Measurements from ENCODE around the gene NEK7. TPM values are rescaled to one million over a fixed set of nuclear protein-coding genes. Genes with fewer than 3 reads are reported as not detected.

Gene NEK7
- total and polyA plus RNA-seq, 2 of the 8 experiments (the other 6 are each of a cell fraction or from before 2014, with no cell fraction given) = 5.1 to 10.0 TPM

DNA sequence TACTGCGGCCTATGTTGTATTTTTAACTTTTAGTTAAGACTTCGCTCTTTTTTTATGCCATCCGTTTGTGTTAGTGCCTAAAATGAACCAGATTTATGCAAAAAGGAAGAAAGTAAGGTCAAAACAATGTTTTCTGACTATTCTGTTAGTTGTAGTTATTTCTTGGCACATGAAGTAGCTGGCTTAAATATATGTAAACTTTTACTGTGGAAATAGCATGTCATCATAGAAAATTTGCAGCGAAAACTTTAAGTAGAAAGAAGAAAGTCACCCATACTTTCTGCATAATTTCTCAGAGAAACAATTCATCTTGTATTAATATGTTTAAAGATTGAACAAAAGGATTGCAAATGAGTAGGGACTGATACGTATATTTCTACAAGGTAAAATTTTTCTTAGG lies 106.4 kb downstream of the NEK7 start:
- H3K27ac ChIP-seq (ENCODE audit: low read depth, low read length) = no peak overlapping the region
- H3K23me2 ChIP-seq (ENCODE audit: low read depth, low read length) = no peaks in the 10 kb centered on the region
- no peaks in the 10 kb centered on the region for H3K9me3 ChIP-seq (ENCODE audit: insufficient read depth in 2 of 2, low read depth in 1 of 2, low read length in 1 of 2)
- no peak overlapping the region for H3K4me3 ChIP-seq (ENCODE audit: extremely low read depth in 1 of 4, insufficient read depth in 2 of 4, low read depth in 3 of 4, low read length in 4 of 4)
- FAIRE-seq (no peak), DNase-seq (ENCODE audit: low read depth in 1 of 2, low spot score in 2 of 2) (no peak)
- H2BK15ac ChIP-seq (ENCODE audit: low read length) = no peak overlapping the region
- ChIA-PET POLR2A (ENCODE audit: partially characterized antibody) (no interaction called here), CTCF (ENCODE audit: partially characterized antibody) (interaction anchor here (2.5 kb wide), 1 partner anchor 10 kb away, joined by 12 read pairs; no protein-coding TSS in a partner anchor)
- H3K36me3 ChIP-seq (ENCODE audit: control insufficient read depth in 2 of 4, insufficient read depth in 4 of 4, low read length in 3 of 4) = no peaks in the 10 kb centered on the region
- no peak overlapping the region for H3K56ac ChIP-seq (replicated peaks; ENCODE audit: insufficient read length, low read depth, low read length)
- no peak overlapping the region for H2BK12ac ChIP-seq (ENCODE audit: low read depth, low read length)
- no peak overlapping the region for H3K4me2 ChIP-seq (ENCODE audit: insufficient read depth in 1 of 2, low read depth in 2 of 2, low read length in 2 of 2)
- H4K8ac ChIP-seq (ENCODE audit: extremely low read depth, insufficient read depth, low read length) = no peak overlapping the region
- H3K79me1 ChIP-seq (ENCODE audit: low read depth, low read length) = no peaks in the 10 kb centered on the region
- H3K9ac ChIP-seq (replicated peaks in 1 of 4; ENCODE audit: extremely low read depth in 1 of 4, low read depth in 3 of 4, low read length in 3 of 4) = peak overlapping the region in 1 of 4 experiments; percentile 8; a peak in 1 of 7 replicates
- H3K14ac ChIP-seq (ENCODE audit: insufficient read length) = no peak overlapping the region
- H2BK5ac ChIP-seq (ENCODE audit: low read depth, low read length) = no peak overlapping the region
- no peak overlapping the region for H3K23ac ChIP-seq (ENCODE audit: insufficient read length)
- H3K27me3 ChIP-seq (replicated peaks in 1 of 4; ENCODE audit: control insufficient read depth in 3 of 4, extremely low read depth in 1 of 4, insufficient read depth in 3 of 4, low read length in 3 of 4) = no peaks in the 10 kb centered on the region
- H4K20me1 ChIP-seq (replicated peaks in 1 of 2; ENCODE audit: control insufficient read depth in 1 of 2, insufficient read depth in 2 of 2, low read length in 2 of 2) = no peaks in the 10 kb centered on the region
- H4K91ac ChIP-seq (replicated peaks; ENCODE audit: insufficient read length, low read length) = no peak overlapping the region
- no peak overlapping the region for H2AFZ ChIP-seq (ENCODE audit: low read length)
- no peak overlapping the region for H3K4ac ChIP-seq (replicated peaks; ENCODE audit: insufficient read length, low read depth, low read length)
- no peaks in the 10 kb centered on the region for H3K4me1 ChIP-seq (replicated peaks in 1 of 4; ENCODE audit: control insufficient read depth in 3 of 4, insufficient read depth in 4 of 4, low read length in 3 of 4)
- H2BK20ac ChIP-seq (ENCODE audit: low read length) = no peak overlapping the region
- TF ChIP-seq CEBPB (IDR thresholded peaks at IDR 0.05; ENCODE audit: low read depth, low read length) (no peak), POLR2A (IDR thresholded peaks at IDR 0.05; ENCODE audit: control extremely low read depth in 1 of 2, low read depth in 2 of 2, low read length in 2 of 2) (no peak), TBP (IDR thresholded peaks at IDR 0.05; ENCODE audit: low read depth, low read length) (no peak), SP2 (IDR thresholded peaks at IDR 0.05; ENCODE audit: low read length) (no peak), CBX8 (IDR thresholded peaks at IDR 0.05; ENCODE audit: borderline replicate concordance, low read depth, low read length) (no peak), ASH2L (IDR thresholded peaks at IDR 0.05; ENCODE audit: low read length) (no peak), RXRA (IDR thresholded peaks at IDR 0.05; ENCODE audit: insufficient read depth, low read depth, low read length) (no peak), SAP30 (IDR thresholded peaks at IDR 0.05; ENCODE audit: insufficient read depth, insufficient replicate concordance, low read length) (no peak)
- H4K5ac ChIP-seq (ENCODE audit: insufficient read length, low read depth, low read length) = no peak overlapping the region
- no peak overlapping the region for H2BK120ac ChIP-seq (replicated peaks; ENCODE audit: low read depth, low read length)
- WGBS, 2 experiments (ENCODE audit: extremely low coverage in 1 of 2, insufficient coverage in 1 of 2, insufficient read length in 1 of 2, insufficient replicate concordance in 2 of 2, low coverage in 1 of 2, low lambda C conversion rate in 2 of 2, missing lambda C conversion rate in 1 of 2) = 89% methylated on average over 5 of the region's 5 CpGs; no CpG with 5 or more reads in 1 of the 2 experiments
- H2AK5ac ChIP-seq (ENCODE audit: low read depth, low read length) = no peak overlapping the region
- H3K18ac ChIP-seq (ENCODE audit: extremely low read depth, low read length) = no peak overlapping the region
- H3K79me2 ChIP-seq (ENCODE audit: control insufficient read depth in 1 of 2, insufficient read depth in 2 of 2, low read length in 2 of 2) = no peaks in the 10 kb centered on the region

Measured in H1 (cell line).